A549 (cell line): ENCODE measurements around the gene TENT5C. TPM values are rescaled to one million over a fixed set of nuclear protein-coding genes. Genes with fewer than 3 reads are reported as not detected.

ENCODE experiments used
- ATAC-seq, 2 experiments: fragments of 200-7000 bp in 1 of 2; fragments of >200 bp in 1 of 2; cut with Nextera tagmentation in 1 of 2; cut with Tn5 transposase in 1 of 2; 3 replicates each; pipeline versions ENCODE4 v1.8.0 to v1.9.1; 2018 to 2020; ENCODE audit warnings: mild to moderate bottlenecking in 1 of 2, moderate library complexity in 1 of 2
- CTCF ChIA-PET: fragments of 300-600 bp; sonication (Branson Sonifier 250); formaldehyde crosslinking; extraction: SDS; loops from one replicate; lab custom pipeline; 2021; ENCODE audit warnings: antibody characterized with exemption, inconsistent platforms; lab: Yijun Ruan, JAX
- POLR2A ChIA-PET: fragments of 350-600 bp; formaldehyde crosslinking; extraction: SDS; loops from one replicate; lab custom pipeline; 2021; ENCODE audit warnings: antibody characterized with exemption, inconsistent platforms; lab: Yijun Ruan, JAX
- DNase-seq, 2 experiments: peaks; one replicate each; pipeline versions ENCODE4 v3.0.0 to v3.0.0-alpha.2; 2011 to 2016; ENCODE audit warnings: low read depth in 1 of 2, low spot score in 1 of 2
- FAIRE-seq: peaks from 2 replicates; lab custom pipeline; 2011; peaks lifted over from hg19 to GRCh38; lab: Jason Lieb, UNC
- H3K27ac ChIP-seq, 2 experiments: fragments of >200 bp; sonication (Bioruptor Twin); formaldehyde crosslinking; 3 replicates each; pipeline ENCODE4 v1.5.1; 2016 to 2017
- H3K4me1 ChIP-seq: fragments of >200 bp; sonication (Bioruptor Twin); formaldehyde crosslinking; 3 replicates; pipeline ENCODE4 v1.6.1; 2016
- H3K4me2 ChIP-seq: fragments of >200 bp; sonication (Bioruptor Twin); formaldehyde crosslinking; 3 replicates; pipeline ENCODE4 v1.6.1; 2016
- H3K4me3 ChIP-seq: fragments of >200 bp; sonication (Bioruptor Twin); formaldehyde crosslinking; 3 replicates; pipeline ENCODE4 v1.5.1; 2016
- H3K9me3 ChIP-seq: fragments of >200 bp; sonication (Bioruptor Twin); formaldehyde crosslinking; 3 replicates; pipeline ENCODE4 v1.6.1; 2016
- CHD2 ChIP-seq: fragments of 150-350 bp; IDR thresholded peaks from 2 replicates; pipeline ENCODE4 v1.6.1; 2014; ENCODE audit warnings: low read length; ENCODE audit not compliant: partially characterized antibody
- EHF ChIP-seq: fragments of 250-450 bp; sonication (Bioruptor Pico); IDR thresholded peaks from 2 replicates; pipeline ENCODE4 v1.5.0; 2020; ENCODE audit warnings: mild to moderate bottlenecking
- HDAC2 ChIP-seq: fragments of 200-600 bp; sonication (generic); IDR thresholded peaks from 2 replicates; pipeline ENCODE4 v1.6.1; 2016
- HEYL ChIP-seq: fragments of 250-450 bp; sonication (Bioruptor Pico); IDR thresholded peaks from 2 replicates; pipeline ENCODE4 v1.8.0; 2021; ENCODE audit warnings: mild to moderate bottlenecking, moderate library complexity
- HOXA7 ChIP-seq: fragments of 250-450 bp; sonication (Bioruptor Pico); IDR thresholded peaks from 2 replicates; pipeline ENCODE4 v1.5.0; 2020; ENCODE audit warnings: mild to moderate bottlenecking, moderate library complexity
- JUN ChIP-seq, 2 experiments: fragments of >200 bp; sonication (Bioruptor Twin); formaldehyde crosslinking; IDR thresholded peaks; 2 replicates in 1 of 2; 3 replicates in 1 of 2; pipeline ENCODE4 v1.6.1; 2016 to 2017
- MYC ChIP-seq: IDR thresholded peaks from 2 replicates; pipeline ENCODE4 v1.6.1; 2012; ENCODE audit warnings: mild to moderate bottlenecking, inconsistent platforms, low read length, improper control_type of control experiment, borderline replicate concordance
- NR3C1 ChIP-seq: fragments of >200 bp; sonication (Bioruptor Twin); formaldehyde crosslinking; IDR thresholded peaks from 3 replicates; pipeline ENCODE4 v1.6.1; 2017
- POLR2AphosphoS2 ChIP-seq: conservative IDR thresholded peaks from 2 replicates; pipeline ENCODE4 v1.6.1; 2012; ENCODE audit warnings: low read length, improper control_type of control experiment, inconsistent platforms
- RCOR1 ChIP-seq: fragments of 150-350 bp; IDR thresholded peaks from 2 replicates; pipeline ENCODE4 v1.6.1; 2014; ENCODE audit warnings: antibody characterized with exemption, low read length, low read depth
- SREBF2 ChIP-seq: fragments of 450-650 bp; IDR thresholded peaks from 2 replicates; pipeline ENCODE4 v1.6.1; 2014; ENCODE audit warnings: mild to moderate bottlenecking, moderate library complexity
- TFCP2L1 ChIP-seq: fragments of 250-450 bp; sonication (Bioruptor Pico); IDR thresholded peaks from 2 replicates; pipeline ENCODE4 v1.5.0; 2021; ENCODE audit warnings: mild to moderate bottlenecking
- ZNF302 ChIP-seq: fragments of 250-450 bp; sonication (Bioruptor Pico); IDR thresholded peaks from 2 replicates; pipeline ENCODE4 v1.9.0; 2021; ENCODE audit warnings: inconsistent platforms, mild to moderate bottlenecking, moderate library complexity
- WGBS: methylation state at CpG from one replicate; pipeline ENCODE4 v1.1.6; 2017; ENCODE audit errors: missing lambda C conversion rate; 5-methylcytosine and 5-hydroxymethylcytosine counted together
- polyA plus RNA-seq, 4 experiments: library from polyadenylated mRNA; depleted of rRNA in 3 of 4; stranded (reverse); fragments of >200 nt; fragmentation: RNase III in 1 of 4; extraction: RNeasy Plus Mini Kit Qiagen cat#74134 plus additional on column Dnase treatment in 1 of 4; gene quantifications; 2 replicates in 3 of 4; 3 replicates in 1 of 4; pipeline ENCODE4 v1.2.3, GENCODE V29; 2011 to 2017
- TF ChIP-seq, protein P1 (sequence below): fragments of 200-600 bp; sonication (generic); IDR thresholded peaks from 2 replicates; pipeline ENCODE4 v1.6.1; 2016; ENCODE audit warnings: antibody characterized with exemption, mild to moderate bottlenecking, moderate library complexity
- TF ChIP-seq, protein P2 (sequence below): fragments of >200 bp; sonication (Bioruptor Twin); formaldehyde crosslinking; IDR thresholded peaks from 3 replicates; pipeline ENCODE4 v1.5.1; 2016
- TF ChIP-seq, protein P3 (sequence below): IDR thresholded peaks from 2 replicates; pipeline ENCODE4 v1.6.1; 2012

The TENT5C gene
- polyA plus RNA-seq, 2 of the 4 experiments (the other 2 are of a cell fraction) = 0.14 to 0.17 TPM

DNA sequence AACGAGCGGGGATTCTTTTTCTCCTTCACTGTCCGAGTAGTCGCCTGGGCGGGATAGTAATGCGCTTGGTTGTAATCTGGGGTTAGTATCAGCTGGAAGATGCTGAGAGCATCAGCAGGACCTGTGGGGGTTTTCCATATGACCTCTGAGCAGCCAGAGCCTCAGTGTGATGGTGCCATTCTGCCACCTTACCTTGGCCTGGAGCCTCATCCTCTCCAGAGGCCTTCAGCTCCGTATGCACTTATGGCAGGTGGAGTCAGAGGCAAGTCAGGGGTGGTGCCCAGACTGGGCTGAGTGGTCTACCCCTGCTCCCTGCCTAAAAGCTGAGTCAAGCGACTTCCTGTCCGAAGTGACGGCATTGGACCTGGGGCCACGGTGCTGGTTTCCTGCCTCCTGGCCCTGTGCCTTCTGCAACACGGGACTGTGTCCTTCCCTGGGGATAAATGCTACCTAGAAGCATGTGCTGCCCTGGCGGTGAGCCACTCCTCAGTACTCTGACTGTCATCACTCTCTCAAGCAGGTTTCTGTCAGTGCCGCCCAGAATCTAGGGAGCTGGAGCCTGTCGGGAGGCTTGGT is 24.7 kb downstream of the TENT5C start:
- POLR2A ChIA-PET = no interaction called here
- no peaks in the 10 kb centered on the region for H3K9me3 ChIP-seq
- TF ChIP-seq CHD2 (no peak), EHF (CRISPR knock-in tag) (no peak), NR3C1 (no peak), HEYL (CRISPR knock-in tag) (no peak), HDAC2 (no peak), RCOR1 (no peak)
- H3K27ac ChIP-seq = no peak overlapping the region
- WGBS = 75% methylated on average over 12 of the region's 15 CpGs
- ATAC-seq (no peak), FAIRE-seq (no peak), DNase-seq (no peak)
- no peaks in the 10 kb centered on the region for H3K4me1 ChIP-seq
- CTCF ChIA-PET = interaction anchor here (0.8 kb wide), 1 partner anchor 81 kb away, joined by 3 read pairs; no protein-coding TSS in a partner anchor
- H3K4me2 ChIP-seq = no peak overlapping the region
- H3K4me3 ChIP-seq = no peak overlapping the region

DNA sequence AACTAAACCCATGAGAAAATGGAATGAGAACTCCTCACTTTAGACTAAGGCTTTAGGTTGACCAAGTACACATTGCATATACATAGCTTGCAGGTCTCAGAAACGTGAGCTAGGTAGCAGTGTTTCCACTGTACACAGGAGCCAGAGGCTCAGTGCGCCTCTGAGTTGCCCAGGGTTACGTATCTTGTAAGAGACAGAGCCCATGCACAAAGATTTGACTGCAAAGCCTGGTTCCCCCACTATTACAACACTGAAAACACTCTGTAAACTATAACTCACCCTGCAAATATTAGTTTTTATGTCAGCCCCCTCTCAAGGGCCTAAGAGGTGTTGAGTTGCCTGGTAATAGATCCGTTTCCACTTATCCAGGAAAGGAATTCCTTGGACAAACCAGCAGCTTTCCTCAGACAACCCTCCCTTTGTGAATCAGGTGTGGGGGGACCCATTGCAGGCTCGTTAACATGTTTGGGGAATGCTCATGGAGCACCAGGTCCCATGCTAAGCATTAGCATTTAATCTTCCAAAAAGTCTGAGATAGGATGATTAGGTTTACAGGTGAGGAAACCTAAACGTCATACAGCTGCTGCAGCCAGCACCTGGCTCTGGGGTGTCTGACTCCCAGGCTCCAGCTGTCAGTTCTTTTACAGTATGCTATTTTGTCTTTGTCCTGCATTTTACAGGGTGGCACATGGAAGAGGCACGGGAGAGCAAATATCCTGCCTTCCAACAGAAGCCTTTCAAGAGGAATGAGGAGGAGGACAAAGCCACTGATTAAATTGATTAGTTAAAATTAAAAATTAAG is 25.7 kb downstream of the TENT5C start:
- no peak overlapping the region for H3K4me3 ChIP-seq
- no peaks in the 10 kb centered on the region for H3K4me1 ChIP-seq
- no peaks in the 10 kb centered on the region for H3K9me3 ChIP-seq
- no peak for TF ChIP-seq POLR2AphosphoS2
- TF ChIP-seq, protein P1, sequence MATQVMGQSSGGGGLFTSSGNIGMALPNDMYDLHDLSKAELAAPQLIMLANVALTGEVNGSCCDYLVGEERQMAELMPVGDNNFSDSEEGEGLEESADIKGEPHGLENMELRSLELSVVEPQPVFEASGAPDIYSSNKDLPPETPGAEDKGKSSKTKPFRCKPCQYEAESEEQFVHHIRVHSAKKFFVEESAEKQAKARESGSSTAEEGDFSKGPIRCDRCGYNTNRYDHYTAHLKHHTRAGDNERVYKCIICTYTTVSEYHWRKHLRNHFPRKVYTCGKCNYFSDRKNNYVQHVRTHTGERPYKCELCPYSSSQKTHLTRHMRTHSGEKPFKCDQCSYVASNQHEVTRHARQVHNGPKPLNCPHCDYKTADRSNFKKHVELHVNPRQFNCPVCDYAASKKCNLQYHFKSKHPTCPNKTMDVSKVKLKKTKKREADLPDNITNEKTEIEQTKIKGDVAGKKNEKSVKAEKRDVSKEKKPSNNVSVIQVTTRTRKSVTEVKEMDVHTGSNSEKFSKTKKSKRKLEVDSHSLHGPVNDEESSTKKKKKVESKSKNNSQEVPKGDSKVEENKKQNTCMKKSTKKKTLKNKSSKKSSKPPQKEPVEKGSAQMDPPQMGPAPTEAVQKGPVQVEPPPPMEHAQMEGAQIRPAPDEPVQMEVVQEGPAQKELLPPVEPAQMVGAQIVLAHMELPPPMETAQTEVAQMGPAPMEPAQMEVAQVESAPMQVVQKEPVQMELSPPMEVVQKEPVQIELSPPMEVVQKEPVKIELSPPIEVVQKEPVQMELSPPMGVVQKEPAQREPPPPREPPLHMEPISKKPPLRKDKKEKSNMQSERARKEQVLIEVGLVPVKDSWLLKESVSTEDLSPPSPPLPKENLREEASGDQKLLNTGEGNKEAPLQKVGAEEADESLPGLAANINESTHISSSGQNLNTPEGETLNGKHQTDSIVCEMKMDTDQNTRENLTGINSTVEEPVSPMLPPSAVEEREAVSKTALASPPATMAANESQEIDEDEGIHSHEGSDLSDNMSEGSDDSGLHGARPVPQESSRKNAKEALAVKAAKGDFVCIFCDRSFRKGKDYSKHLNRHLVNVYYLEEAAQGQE = no peak
- TF ChIP-seq MYC = no peak
- TF ChIP-seq, protein P2, sequence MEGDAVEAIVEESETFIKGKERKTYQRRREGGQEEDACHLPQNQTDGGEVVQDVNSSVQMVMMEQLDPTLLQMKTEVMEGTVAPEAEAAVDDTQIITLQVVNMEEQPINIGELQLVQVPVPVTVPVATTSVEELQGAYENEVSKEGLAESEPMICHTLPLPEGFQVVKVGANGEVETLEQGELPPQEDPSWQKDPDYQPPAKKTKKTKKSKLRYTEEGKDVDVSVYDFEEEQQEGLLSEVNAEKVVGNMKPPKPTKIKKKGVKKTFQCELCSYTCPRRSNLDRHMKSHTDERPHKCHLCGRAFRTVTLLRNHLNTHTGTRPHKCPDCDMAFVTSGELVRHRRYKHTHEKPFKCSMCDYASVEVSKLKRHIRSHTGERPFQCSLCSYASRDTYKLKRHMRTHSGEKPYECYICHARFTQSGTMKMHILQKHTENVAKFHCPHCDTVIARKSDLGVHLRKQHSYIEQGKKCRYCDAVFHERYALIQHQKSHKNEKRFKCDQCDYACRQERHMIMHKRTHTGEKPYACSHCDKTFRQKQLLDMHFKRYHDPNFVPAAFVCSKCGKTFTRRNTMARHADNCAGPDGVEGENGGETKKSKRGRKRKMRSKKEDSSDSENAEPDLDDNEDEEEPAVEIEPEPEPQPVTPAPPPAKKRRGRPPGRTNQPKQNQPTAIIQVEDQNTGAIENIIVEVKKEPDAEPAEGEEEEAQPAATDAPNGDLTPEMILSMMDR = no peak
- no peak for TF ChIP-seq HDAC2
- TF ChIP-seq TFCP2L1 = no peak
- no peak for TF ChIP-seq HOXA7 (CRISPR knock-in tag)
- TF ChIP-seq ZNF302 (CRISPR knock-in tag) = no peak
- TF ChIP-seq JUN (IDR thresholded peaks at IDR 0.05) = no peak
- TF ChIP-seq, protein P3, sequence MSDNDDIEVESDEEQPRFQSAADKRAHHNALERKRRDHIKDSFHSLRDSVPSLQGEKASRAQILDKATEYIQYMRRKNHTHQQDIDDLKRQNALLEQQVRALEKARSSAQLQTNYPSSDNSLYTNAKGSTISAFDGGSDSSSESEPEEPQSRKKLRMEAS = no peak
- no peak for TF ChIP-seq SREBF2
- DNase-seq (no peak), ATAC-seq (no peak), FAIRE-seq (no peak)
- no peak overlapping the region for H3K4me2 ChIP-seq
- ChIA-PET CTCF (interaction anchor here (0.6 kb wide), 1 partner anchor 337 kb away, joined by 4 read pairs; no protein-coding TSS in a partner anchor), POLR2A (no interaction called here)
- 38% methylated on average over 6 of the region's 7 CpGs for WGBS
- no peak overlapping the region for H3K27ac ChIP-seq
